Endothelial cell of umbilical vein (primary cell): Measurements from ENCODE around the gene ANKRD50.

ENCODE experiments used
- EZH2 ChIP-seq: IDR thresholded peaks from 2 replicates; pipeline ENCODE4 v1.6.1; 2012; ENCODE audit warnings: borderline replicate concordance, low read depth, mild to moderate bottlenecking, moderate library complexity, low read length, inconsistent platforms; ENCODE audit not compliant: severe bottlenecking
- POLR2A ChIP-seq: IDR thresholded peaks from 2 replicates; pipeline ENCODE4 v1.6.1; 2012; ENCODE audit warnings: low read depth, mild to moderate bottlenecking, control low read depth, low read length
- POLR2AphosphoS5 ChIP-seq: IDR thresholded peaks from 2 replicates; pipeline ENCODE4 v1.6.1; 2012; ENCODE audit warnings: low read depth, mild to moderate bottlenecking, control low read depth, low read length, moderate library complexity; ENCODE audit not compliant: insufficient read depth
- TF ChIP-seq, protein P1 (sequence below), 2 donors: IDR thresholded peaks; 1 replicate in 1 of 2; 2 replicates in 1 of 2; pipeline ENCODE4 v1.5.1; 2011; ENCODE audit warnings: low read length in 2 of 2, mild to moderate bottlenecking in 2 of 2, moderate library complexity in 2 of 2, control low read depth in 1 of 2, inconsistent platforms in 1 of 2, low read depth in 1 of 2; ENCODE audit not compliant: insufficient read depth in 1 of 2; ENCODE audit errors: extremely low read depth in 1 of 2
- TF ChIP-seq, protein P2 (sequence below): IDR thresholded peaks from 2 replicates; pipeline ENCODE4 v1.6.1; 2011; ENCODE audit not compliant: insufficient read depth, insufficient read length

DNA sequence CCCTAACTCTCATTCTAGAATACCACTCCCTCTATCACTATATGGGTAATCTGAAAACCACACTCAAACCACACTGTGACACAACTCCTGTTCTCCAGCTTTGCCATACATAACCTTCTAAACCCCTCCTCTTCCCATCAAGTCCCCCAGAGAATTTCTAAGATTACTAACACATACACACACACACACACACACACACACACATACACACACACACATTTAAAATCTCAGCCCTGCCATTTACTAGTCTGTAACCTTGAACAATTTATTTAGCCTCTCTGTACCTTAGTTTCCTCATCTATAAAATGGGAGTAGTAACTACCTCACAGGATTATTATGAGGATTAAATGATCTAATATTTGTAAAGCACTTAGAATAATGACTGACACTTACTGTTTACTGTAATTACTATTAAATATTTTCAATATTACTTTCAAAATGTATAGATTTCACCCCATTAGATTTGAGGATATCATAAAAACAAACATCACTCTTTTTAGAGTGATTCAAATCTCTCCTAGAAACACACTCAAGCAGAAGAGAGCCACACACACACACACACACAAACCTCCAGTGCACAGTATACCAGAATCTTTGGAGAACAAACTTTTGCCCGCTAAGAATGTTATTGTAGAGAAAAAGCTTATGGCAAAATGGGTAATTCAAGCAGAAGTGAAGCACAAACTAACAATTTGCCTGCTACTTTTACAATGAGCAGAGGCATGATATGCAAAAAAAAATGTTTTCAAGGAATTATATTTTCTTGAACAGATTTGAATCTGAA is 3.8 kb downstream of the ANKRD50 start:
- no peak for TF ChIP-seq POLR2A
- TF ChIP-seq, protein P1, sequence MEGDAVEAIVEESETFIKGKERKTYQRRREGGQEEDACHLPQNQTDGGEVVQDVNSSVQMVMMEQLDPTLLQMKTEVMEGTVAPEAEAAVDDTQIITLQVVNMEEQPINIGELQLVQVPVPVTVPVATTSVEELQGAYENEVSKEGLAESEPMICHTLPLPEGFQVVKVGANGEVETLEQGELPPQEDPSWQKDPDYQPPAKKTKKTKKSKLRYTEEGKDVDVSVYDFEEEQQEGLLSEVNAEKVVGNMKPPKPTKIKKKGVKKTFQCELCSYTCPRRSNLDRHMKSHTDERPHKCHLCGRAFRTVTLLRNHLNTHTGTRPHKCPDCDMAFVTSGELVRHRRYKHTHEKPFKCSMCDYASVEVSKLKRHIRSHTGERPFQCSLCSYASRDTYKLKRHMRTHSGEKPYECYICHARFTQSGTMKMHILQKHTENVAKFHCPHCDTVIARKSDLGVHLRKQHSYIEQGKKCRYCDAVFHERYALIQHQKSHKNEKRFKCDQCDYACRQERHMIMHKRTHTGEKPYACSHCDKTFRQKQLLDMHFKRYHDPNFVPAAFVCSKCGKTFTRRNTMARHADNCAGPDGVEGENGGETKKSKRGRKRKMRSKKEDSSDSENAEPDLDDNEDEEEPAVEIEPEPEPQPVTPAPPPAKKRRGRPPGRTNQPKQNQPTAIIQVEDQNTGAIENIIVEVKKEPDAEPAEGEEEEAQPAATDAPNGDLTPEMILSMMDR (IDR thresholded peaks at IDR 0.05; ENCODE audit: extremely low read depth in 1 of 2, insufficient read depth in 1 of 2, low read depth in 1 of 2, low read length in 2 of 2), result no peak
- no peak for TF ChIP-seq POLR2AphosphoS5
- TF ChIP-seq EZH2, result no peak
- TF ChIP-seq, protein P2, sequence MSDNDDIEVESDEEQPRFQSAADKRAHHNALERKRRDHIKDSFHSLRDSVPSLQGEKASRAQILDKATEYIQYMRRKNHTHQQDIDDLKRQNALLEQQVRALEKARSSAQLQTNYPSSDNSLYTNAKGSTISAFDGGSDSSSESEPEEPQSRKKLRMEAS, result no peak
